Colonic mucosa (tissue), 4 donors: ENCODE data around the gene VAV1. TPM values are rescaled to one million over a fixed set of nuclear protein-coding genes. Genes with fewer than 3 reads are reported as not detected.

Experiments
- DNase-seq: peaks from one replicate; pipeline ENCODE4 v3.0.0-alpha.2; 2020
- H3K27ac ChIP-seq: fragments of 200-600 bp; one replicate; pipeline ENCODE4 v1.8.0; 2021
- H3K27me3 ChIP-seq: fragments of 200-600 bp; one replicate; pipeline ENCODE4 v1.8.0; 2021
- H3K36me3 ChIP-seq: fragments of 200-600 bp; one replicate; pipeline ENCODE4 v1.8.0; 2021
- H3K4me1 ChIP-seq: fragments of 200-600 bp; one replicate; pipeline ENCODE4 v1.8.0; 2021; ENCODE audit warnings: mild to moderate bottlenecking
- H3K4me3 ChIP-seq: fragments of 200-600 bp; one replicate; pipeline ENCODE4 v1.8.0; 2021
- H3K9ac ChIP-seq, 2 donors: one replicate each; pipeline ENCODE4 v1.7.0; 2013; ENCODE audit warnings: control low read depth in 2 of 2, low read depth in 2 of 2, low read length in 2 of 2
- H3K9me3 ChIP-seq: fragments of 200-600 bp; one replicate; pipeline ENCODE4 v1.8.0; 2021
- intact Hi-C: fragments of 100-400 bp; cut with DNase I; formaldehyde crosslinking; loops from one replicate; pipeline ENCODE4 v1.14.1; 2022
- total RNA-seq, 2 donors: library from RNA; stranded (reverse); fragmentation: NEBNext Ultra II Directional in 1 of 2; extraction: Animal tissue kit (Norgen Biotek cat#: 25700) in 1 of 2; gene quantifications; one replicate each; pipeline ENCODE4 v1.2.1, GENCODE V29; 2021
- TF ChIP-seq, protein P1 (sequence below): fragments of 200-600 bp; IDR thresholded peaks from one replicate; pipeline ENCODE4 v1.8.0; 2022; ENCODE audit warnings: antibody characterized with exemption, mild to moderate bottlenecking
- donor health status: healthy.
- donor health status: DM: no; HTN: no; CAD: no.
- donor health status: DM: no; HTN: no; CAD: no.

VAV1 gene
- total RNA-seq, 2 donors from 2014 or later, result 5.7 to 6.0 TPM

DNA sequence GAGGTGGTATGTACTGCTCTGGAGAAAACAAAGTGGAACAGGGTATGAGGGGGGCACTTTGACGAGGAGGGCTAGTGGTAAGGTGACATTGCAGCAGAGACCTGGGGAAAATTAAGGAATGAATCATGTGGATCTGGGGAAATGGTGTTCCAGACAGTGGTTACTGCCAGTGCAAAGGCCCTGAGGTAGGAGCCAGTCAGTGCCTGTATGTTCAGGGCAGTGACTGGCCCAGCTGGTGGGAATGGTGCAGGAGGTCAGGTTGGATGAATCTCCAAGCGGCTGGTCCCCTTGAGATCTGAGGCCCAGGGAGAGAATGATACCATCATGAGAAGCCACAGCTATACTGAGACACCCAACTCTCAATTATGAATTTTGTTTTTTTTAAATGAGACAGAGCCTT lies 4.9 kb downstream of the VAV1 start:
- Histone ChIP-seq H3K9me3 (no peaks in the 10 kb centered on the region), H3K4me3 (no peak overlapping the region), H3K27me3 (no peaks in the 10 kb centered on the region), H3K9ac (no peak overlapping the region), H3K36me3 (no peaks in the 10 kb centered on the region), H3K27ac (no peak overlapping the region), H3K4me1 (no peaks in the 10 kb centered on the region)
- no peak for DNase-seq
- TF ChIP-seq, protein P1, sequence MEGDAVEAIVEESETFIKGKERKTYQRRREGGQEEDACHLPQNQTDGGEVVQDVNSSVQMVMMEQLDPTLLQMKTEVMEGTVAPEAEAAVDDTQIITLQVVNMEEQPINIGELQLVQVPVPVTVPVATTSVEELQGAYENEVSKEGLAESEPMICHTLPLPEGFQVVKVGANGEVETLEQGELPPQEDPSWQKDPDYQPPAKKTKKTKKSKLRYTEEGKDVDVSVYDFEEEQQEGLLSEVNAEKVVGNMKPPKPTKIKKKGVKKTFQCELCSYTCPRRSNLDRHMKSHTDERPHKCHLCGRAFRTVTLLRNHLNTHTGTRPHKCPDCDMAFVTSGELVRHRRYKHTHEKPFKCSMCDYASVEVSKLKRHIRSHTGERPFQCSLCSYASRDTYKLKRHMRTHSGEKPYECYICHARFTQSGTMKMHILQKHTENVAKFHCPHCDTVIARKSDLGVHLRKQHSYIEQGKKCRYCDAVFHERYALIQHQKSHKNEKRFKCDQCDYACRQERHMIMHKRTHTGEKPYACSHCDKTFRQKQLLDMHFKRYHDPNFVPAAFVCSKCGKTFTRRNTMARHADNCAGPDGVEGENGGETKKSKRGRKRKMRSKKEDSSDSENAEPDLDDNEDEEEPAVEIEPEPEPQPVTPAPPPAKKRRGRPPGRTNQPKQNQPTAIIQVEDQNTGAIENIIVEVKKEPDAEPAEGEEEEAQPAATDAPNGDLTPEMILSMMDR, result no peak
- intact Hi-C loops, result loop anchor here (10.0 kb wide), 1 partner anchor 133 kb away; no protein-coding TSS in a partner anchor

DNA sequence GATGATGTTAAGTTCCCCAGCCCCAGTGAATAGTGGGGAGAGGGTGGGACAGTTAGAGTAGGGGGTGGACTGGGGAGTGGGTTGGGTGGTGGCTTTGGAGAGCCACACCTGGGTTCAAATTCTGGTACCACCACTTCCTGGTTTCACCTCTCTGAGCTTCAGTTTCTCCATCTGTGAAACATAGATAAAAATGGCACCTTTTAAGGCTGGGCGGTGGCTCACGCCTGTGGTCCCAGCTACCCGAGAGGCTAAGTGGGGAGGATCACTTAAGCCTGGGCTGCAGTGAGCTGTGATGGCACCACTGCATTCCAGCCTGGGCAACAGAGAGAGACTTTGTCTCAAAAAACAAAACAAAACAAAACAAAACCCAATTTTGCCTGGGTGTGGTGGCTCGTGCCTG lies 5.9 kb downstream of the VAV1 start:
- TF ChIP-seq, protein P1, result no peak
- Histone ChIP-seq H3K27me3 (no peaks in the 10 kb centered on the region), H3K4me3 (no peak overlapping the region), H3K9ac (no peak overlapping the region), H3K36me3 (no peaks in the 10 kb centered on the region), H3K4me1 (no peaks in the 10 kb centered on the region), H3K9me3 (no peaks in the 10 kb centered on the region), H3K27ac (no peak overlapping the region)
- no peak for DNase-seq
- intact Hi-C loops, result loop anchor here (10.0 kb wide), 1 partner anchor 134 kb away; no protein-coding TSS in a partner anchor

DNA sequence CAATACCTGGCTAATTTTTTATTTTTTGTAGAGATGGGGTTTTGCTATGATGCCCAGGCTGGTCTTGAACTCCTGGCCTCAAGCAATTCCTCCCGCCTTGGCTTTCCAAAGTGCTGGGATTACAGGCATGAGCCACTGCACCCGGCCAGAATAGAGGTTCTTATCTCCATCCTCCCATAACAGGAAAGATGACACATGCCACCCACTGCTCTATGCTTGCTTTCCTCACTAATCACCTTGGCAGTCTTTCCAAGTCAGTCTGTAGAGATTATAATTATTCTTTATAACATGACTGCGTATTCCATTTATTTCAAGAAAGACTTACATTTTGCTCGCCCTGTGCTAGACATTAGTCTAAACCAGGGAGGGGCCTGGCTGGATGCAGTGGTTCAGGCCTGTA lies 6.7 kb downstream of the VAV1 start:
- TF ChIP-seq, protein P1, result no peak
- Histone ChIP-seq H3K27me3 (no peaks in the 10 kb centered on the region), H3K4me1 (no peaks in the 10 kb centered on the region), H3K9ac (no peak overlapping the region), H3K4me3 (no peak overlapping the region), H3K27ac (no peak overlapping the region), H3K9me3 (no peaks in the 10 kb centered on the region), H3K36me3 (no peaks in the 10 kb centered on the region)
- DNase-seq, result no peak
- intact Hi-C loops, result loop anchor here (10.0 kb wide), 1 partner anchor 134 kb away; no protein-coding TSS in a partner anchor

DNA sequence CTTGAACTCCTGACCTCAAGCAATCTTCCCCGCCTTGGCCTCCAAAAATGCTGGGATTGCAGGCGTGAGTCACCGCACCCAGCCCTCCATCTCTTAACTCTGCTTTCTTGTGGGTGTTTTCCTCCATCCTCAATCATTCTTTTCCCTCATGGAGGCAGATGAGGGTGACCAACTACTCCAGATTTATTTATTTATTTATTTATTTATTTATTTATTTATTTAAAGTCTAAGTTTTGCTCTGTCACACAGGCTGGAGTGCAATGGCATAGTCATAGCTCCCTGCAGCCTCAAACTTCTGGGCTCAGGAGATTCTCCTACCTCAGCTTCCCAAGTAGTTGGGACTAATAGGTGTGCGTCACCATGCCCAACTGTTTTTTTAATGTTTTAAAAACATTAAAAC lies 14.9 kb downstream of the VAV1 start:
- H3K36me3 ChIP-seq, result no peaks in the 10 kb centered on the region
- intact Hi-C loops, result no loop called here
- TF ChIP-seq, protein P1, result no peak

DNA sequence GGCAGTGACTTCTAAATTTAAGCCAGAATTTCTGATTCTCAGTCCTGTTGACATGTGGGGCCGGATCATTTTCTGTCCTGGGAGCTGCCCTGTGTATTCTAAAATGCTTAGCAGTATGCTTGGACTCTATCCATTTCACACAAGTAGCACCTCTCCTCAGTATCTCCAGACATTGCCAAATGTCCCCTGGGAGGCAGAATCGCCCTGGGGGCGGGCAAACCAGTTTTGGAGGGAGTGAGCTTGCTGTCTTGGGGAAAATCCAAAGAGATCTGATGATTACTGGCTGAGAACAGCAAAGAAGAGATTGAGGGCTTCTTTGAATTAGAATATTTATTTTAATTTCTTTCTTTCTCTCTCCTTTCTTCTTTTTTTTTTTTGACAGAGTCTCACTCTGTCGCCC lies 16.4 kb downstream of the VAV1 start:
- Histone ChIP-seq H3K36me3 (no peaks in the 10 kb centered on the region), H3K9me3 (no peaks in the 10 kb centered on the region), H3K27me3 (no peaks in the 10 kb centered on the region), H3K27ac (no peak overlapping the region), H3K4me1 (no peaks in the 10 kb centered on the region), H3K9ac (no peak overlapping the region), H3K4me3 (no peak overlapping the region)
- DNase-seq, result no peak
- TF ChIP-seq, protein P1, result no peak
- intact Hi-C loops, result no loop called here

More for the DNA sequence above, 14.9 kb downstream of the VAV1 start:
- H3K4me1 ChIP-seq, result no peaks in the 10 kb centered on the region
- H3K27ac ChIP-seq, result no peak overlapping the region
- no peak for DNase-seq
- no peaks in the 10 kb centered on the region for H3K9me3 ChIP-seq
- H3K27me3 ChIP-seq, result no peaks in the 10 kb centered on the region
- H3K4me3 ChIP-seq, result no peak overlapping the region
- H3K9ac ChIP-seq, result no peak overlapping the region
